GM23248 (cell line): ENCODE measurements around the gene FANCE. TPM values are rescaled to one million over a fixed set of nuclear protein-coding genes. Genes with fewer than 3 reads are reported as not detected.

Experiments used
- DNase-seq: peaks from one replicate; pipeline ENCODE4 v3.0.0-alpha.2; 2015
- H2AFZ ChIP-seq: fragments of 200-600 bp; sonication (generic); 2 replicates; pipeline ENCODE4 v1.6.1; 2016; ENCODE audit warnings: antibody characterized with exemption
- H3F3A ChIP-seq: fragments of 200-600 bp; sonication (generic); 2 replicates; pipeline ENCODE4 v1.6.1; 2016; ENCODE audit warnings: mild to moderate bottlenecking, antibody characterized with exemption, mixed run types; ENCODE audit not compliant: insufficient read depth
- H3K27ac ChIP-seq: fragments of 200-600 bp; sonication (generic); 2 replicates; pipeline ENCODE4 v1.5.1; 2016; ENCODE audit warnings: mild to moderate bottlenecking
- H3K27me3 ChIP-seq: fragments of 200-600 bp; sonication (generic); replicated peaks from 2 replicates; pipeline ENCODE4 v1.6.1; 2016; ENCODE audit warnings: mild to moderate bottlenecking; ENCODE audit not compliant: insufficient read depth
- H3K36me3 ChIP-seq: fragments of 200-600 bp; sonication (generic); 2 replicates; pipeline ENCODE4 v1.6.1; 2016; ENCODE audit warnings: low read depth, mild to moderate bottlenecking
- H3K4me1 ChIP-seq: fragments of 200-600 bp; sonication (generic); 2 replicates; pipeline ENCODE4 v1.6.1; 2016; ENCODE audit warnings: mild to moderate bottlenecking; ENCODE audit not compliant: insufficient read depth
- H3K4me2 ChIP-seq: fragments of 200-600 bp; sonication (generic); one replicate; pipeline ENCODE4 v1.6.1; 2016; ENCODE audit warnings: mild to moderate bottlenecking; ENCODE audit not compliant: unreplicated experiment
- H3K4me3 ChIP-seq: fragments of 200-600 bp; sonication (generic); 2 replicates; pipeline ENCODE4 v1.5.1; 2016; ENCODE audit warnings: mild to moderate bottlenecking
- H3K79me2 ChIP-seq: fragments of 200-600 bp; sonication (generic); 2 replicates; pipeline ENCODE4 v1.6.1; 2016; ENCODE audit warnings: mild to moderate bottlenecking; ENCODE audit not compliant: insufficient read depth
- H3K9ac ChIP-seq: fragments of 200-600 bp; sonication (generic); 2 replicates; pipeline ENCODE4 v1.6.1; 2016; ENCODE audit warnings: mild to moderate bottlenecking
- H3K9me2 ChIP-seq: fragments of 200-600 bp; sonication (generic); 2 replicates; pipeline ENCODE4 v1.6.1; 2016; ENCODE audit warnings: mixed run types, mild to moderate bottlenecking, moderate library complexity; ENCODE audit not compliant: insufficient read depth
- H3K9me3 ChIP-seq: fragments of 200-600 bp; sonication (generic); one replicate; pipeline ENCODE4 v1.6.1; 2017; ENCODE audit warnings: low read depth
- H4K20me1 ChIP-seq: fragments of 200-600 bp; sonication (generic); 2 replicates; pipeline ENCODE4 v1.6.0; 2016; ENCODE audit not compliant: insufficient read depth
- EZH2 ChIP-seq: fragments of 200-600 bp; sonication (generic); IDR thresholded peaks from 2 replicates; pipeline ENCODE4 v1.6.1; 2018; ENCODE audit warnings: antibody characterized with exemption, mild to moderate bottlenecking; ENCODE audit not compliant: insufficient read depth, poor library complexity, severe bottlenecking
- EZH2phosphoT487 ChIP-seq: fragments of 200-600 bp; sonication (generic); IDR thresholded peaks from 2 replicates; pipeline ENCODE4 v1.6.1; 2018; ENCODE audit warnings: antibody characterized with exemption, moderate library complexity, mild to moderate bottlenecking, low read depth; ENCODE audit not compliant: insufficient read depth
- WGBS, 2 experiments: methylation state at CpG; one replicate each; pipeline ENCODE4 v1.1.6; 2015 to 2017; ENCODE audit warnings: low lambda C conversion rate in 2 of 2, low coverage in 1 of 2; ENCODE audit errors: missing lambda C conversion rate in 2 of 2; 5-methylcytosine and 5-hydroxymethylcytosine counted together
- in situ Hi-C: fragments of 300-500 bp; cut with MboI; formaldehyde crosslinking; loops from 2 replicates; pipeline ENCODE4 v1.15.0; 2020
- polyA plus RNA-seq: library from polyadenylated mRNA; unstranded; fragments of >200 nt; fragmentation: Nextera tagmentation; extraction: Ambion mirVana; gene quantifications from 2 replicates; pipeline ENCODE4 v1.2.1, GENCODE V29; 2016
- total RNA-seq: library from RNA; depleted of rRNA; stranded (reverse); fragments of >200 nt; shearing (Covaris generic); gene quantifications from 2 replicates; pipeline ENCODE4 v1.2.3, GENCODE V29; 2014

Gene FANCE
- total and polyA plus RNA-seq, 2 experiments from 2014 or later: 4.3 to 9.7 TPM

DNA sequence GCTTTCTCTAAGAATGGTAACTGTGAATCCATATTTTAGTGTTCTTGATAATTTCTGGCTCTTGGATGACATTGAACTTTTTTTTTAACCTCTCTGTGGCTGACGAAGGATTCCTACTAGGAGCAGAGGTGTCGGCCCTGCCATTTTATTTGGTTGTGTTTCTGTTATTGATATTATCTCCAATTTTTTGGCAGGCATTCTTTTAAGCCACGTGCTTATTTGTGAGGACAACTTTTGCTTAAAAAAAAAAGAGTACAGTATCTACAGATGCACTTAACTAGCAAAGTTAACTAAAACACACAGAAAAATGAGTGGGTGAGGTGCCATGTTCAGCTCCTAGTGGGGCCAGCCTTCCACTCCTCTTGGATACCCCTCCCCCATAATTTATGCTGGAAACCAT lies 1.1 kb downstream of the FANCE start:
- in situ Hi-C loops: no loop called here
- H4K20me1 ChIP-seq: no peaks in the 10 kb centered on the region
- no peaks in the 10 kb centered on the region for H3K9me3 ChIP-seq
- H3K9me2 ChIP-seq: no peaks in the 10 kb centered on the region
- H3F3A ChIP-seq: peaks cover 11% of the 10 kb centered on the region; the same call in 1 of the 2 replicates
- H3K9ac ChIP-seq: peak overlapping the region; percentile 66
- peaks cover 18% of the 10 kb centered on the region for H3K4me1 ChIP-seq
- H3K36me3 ChIP-seq: no peaks in the 10 kb centered on the region
- TF ChIP-seq EZH2 (no peak), EZH2phosphoT487 (no peak)
- H3K27me3 ChIP-seq: no peaks in the 10 kb centered on the region
- H3K79me2 ChIP-seq: 0 out of 2 replicates have a peak, but pooled peaks cover 9% of the 10 kb centered on the region
- H2AFZ ChIP-seq: peak overlapping the region; percentile 84
- H3K4me3 ChIP-seq: peak overlapping the region; percentile 86
- peak overlapping the region; percentile 1; the same call in 1 of the 2 replicates for H3K27ac ChIP-seq
- WGBS, 2 experiments: 7 to 12% methylated on average over 3 of the region's 3 CpGs
- peak overlapping the region; percentile 90 for H3K4me2 ChIP-seq
- no peak for DNase-seq

DNA sequence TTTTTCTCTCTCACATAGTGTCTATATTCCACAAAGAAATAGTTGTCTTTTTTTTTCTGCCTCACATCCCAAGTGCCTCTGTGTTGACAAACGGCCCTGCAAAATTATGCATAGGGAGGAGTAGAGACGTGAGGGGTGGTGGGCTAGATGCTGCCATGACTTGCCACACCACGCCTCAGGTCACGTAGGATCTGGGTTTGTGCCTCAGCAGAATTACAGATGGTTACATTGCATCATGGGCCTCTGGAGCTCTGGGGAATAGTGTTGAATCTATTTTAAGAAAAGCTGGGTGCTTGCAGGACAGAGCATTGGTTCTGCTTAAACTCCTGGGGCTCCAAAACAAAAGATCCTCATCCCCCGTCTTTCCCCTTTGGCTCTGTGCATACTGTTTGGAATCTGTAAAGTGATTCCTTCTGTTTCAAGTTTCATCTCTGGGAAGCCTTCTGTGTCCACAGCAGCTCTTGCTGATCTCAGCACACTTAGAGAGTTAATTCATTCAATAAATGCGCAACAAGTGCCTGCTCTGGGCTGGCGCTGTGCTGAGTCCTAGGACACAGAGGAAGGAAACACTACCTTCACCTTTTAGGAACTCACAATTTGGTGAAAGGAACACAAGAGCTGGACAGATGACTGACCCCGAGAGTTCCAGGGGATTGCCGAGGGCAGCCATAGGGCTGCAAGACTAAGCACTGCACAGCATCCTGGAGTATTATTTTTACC lies 2.4 kb downstream of the FANCE start:
- Histone ChIP-seq H4K20me1 (no peaks in the 10 kb centered on the region), H3K4me2 (peak overlapping the region; percentile 38)

GRCh38 chr6:35457907-35458306 lies 5.8 kb downstream of the FANCE start:
- 0 out of 2 replicates have a peak, but pooled peaks cover 9% of the 10 kb centered on the region for H3K79me2 ChIP-seq
- H3K9me2 ChIP-seq: no peaks in the 10 kb centered on the region
- H3K27ac ChIP-seq: no peak overlapping the region
- no peaks in the 10 kb centered on the region for H3K27me3 ChIP-seq
- H4K20me1 ChIP-seq: no peaks in the 10 kb centered on the region
- H3F3A ChIP-seq: peaks cover 10% of the 10 kb centered on the region; the same call in 1 of the 2 replicates
- H3K9me3 ChIP-seq: no peaks in the 10 kb centered on the region
- no peak overlapping the region for H3K9ac ChIP-seq
- TF ChIP-seq EZH2phosphoT487: no peak
- no peak for DNase-seq
- in situ Hi-C loops: no loop called here
- H3K36me3 ChIP-seq: no peaks in the 10 kb centered on the region; the same call in 1 of the 2 replicates
- peaks cover 18% of the 10 kb centered on the region for H3K4me1 ChIP-seq
- no peak overlapping the region for H3K4me2 ChIP-seq
- 82 to 91% methylated on average over 4 of the region's 4 CpGs for WGBS, 2 experiments
- no peak overlapping the region for H2AFZ ChIP-seq
- H3K4me3 ChIP-seq: no peak overlapping the region

More for the DNA sequence above, 2.4 kb downstream of the FANCE start:
- H3K36me3 ChIP-seq: no peaks in the 10 kb centered on the region
- H2AFZ ChIP-seq: 0 out of 2 replicates have a peak overlapping the region, but pooled peaks have one; percentile 84
- H3K79me2 ChIP-seq: 0 out of 2 replicates have a peak, but pooled peaks cover 9% of the 10 kb centered on the region
- no peak overlapping the region for H3K4me3 ChIP-seq
- no peak for DNase-seq
- 90 to 92% methylated on average over 9 of the region's 9 CpGs for WGBS, 2 experiments
- no peaks in the 10 kb centered on the region for H3K9me2 ChIP-seq
- H3K27ac ChIP-seq: peak overlapping the region; percentile 39
- peaks cover 18% of the 10 kb centered on the region for H3K4me1 ChIP-seq
- in situ Hi-C loops: no loop called here
- no peaks in the 10 kb centered on the region for H3K9me3 ChIP-seq
- TF ChIP-seq EZH2: no peak
- TF ChIP-seq EZH2phosphoT487: no peak
- no peaks in the 10 kb centered on the region for H3K27me3 ChIP-seq
- no peak overlapping the region for H3K9ac ChIP-seq
- peaks cover 11% of the 10 kb centered on the region; the same call in 1 of the 2 replicates for H3F3A ChIP-seq

DNA sequence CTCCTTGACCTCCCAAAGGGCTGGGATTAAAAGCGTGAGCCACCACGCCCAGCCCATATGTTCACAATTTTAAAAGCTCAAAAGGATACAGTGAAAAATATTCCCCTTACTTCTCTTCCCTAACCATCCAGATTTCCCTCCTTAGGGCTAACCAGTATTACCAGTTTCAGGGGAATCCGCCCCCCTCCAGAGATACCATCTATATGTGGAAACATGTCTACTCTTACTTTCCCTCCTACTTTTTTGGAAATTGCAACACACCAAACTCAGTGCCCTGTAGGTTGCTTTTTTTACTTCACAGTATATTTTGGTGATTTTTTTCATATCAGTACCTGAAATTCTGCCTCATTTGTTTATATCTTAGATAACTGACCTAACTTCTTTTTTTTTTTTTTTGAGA lies 9.1 kb downstream of the FANCE start:
- Histone ChIP-seq H3K4me3 (no peak overlapping the region), H3K79me2 (no peaks in the 10 kb centered on the region), H3K9ac (no peak overlapping the region), H3K27me3 (no peaks in the 10 kb centered on the region), H3K4me1 (no peaks in the 10 kb centered on the region), H3K9me3 (no peaks in the 10 kb centered on the region), H3K4me2 (no peak overlapping the region), H2AFZ (no peak overlapping the region), H3K27ac (no peak overlapping the region), H3K36me3 (no peaks in the 10 kb centered on the region; the same call in 1 of the 2 replicates), H3F3A (no peaks in the 10 kb centered on the region), H3K9me2 (no peaks in the 10 kb centered on the region), H4K20me1 (no peaks in the 10 kb centered on the region)
- WGBS, 2 experiments: 81 to 96% methylated on average over 3 of the region's 3 CpGs
- in situ Hi-C loops: no loop called here
- TF ChIP-seq EZH2phosphoT487: no peak
- no peak for TF ChIP-seq EZH2
- DNase-seq: no peak
